ENCODE results near the gene PTH2. TPM values are rescaled to one million over a fixed set of nuclear protein-coding genes. Genes with fewer than 3 reads are reported as not detected.

The PTH2 gene
- total and polyA plus RNA-seq, 9 donors = 0.28 TPM; not detected in 8

DNA sequence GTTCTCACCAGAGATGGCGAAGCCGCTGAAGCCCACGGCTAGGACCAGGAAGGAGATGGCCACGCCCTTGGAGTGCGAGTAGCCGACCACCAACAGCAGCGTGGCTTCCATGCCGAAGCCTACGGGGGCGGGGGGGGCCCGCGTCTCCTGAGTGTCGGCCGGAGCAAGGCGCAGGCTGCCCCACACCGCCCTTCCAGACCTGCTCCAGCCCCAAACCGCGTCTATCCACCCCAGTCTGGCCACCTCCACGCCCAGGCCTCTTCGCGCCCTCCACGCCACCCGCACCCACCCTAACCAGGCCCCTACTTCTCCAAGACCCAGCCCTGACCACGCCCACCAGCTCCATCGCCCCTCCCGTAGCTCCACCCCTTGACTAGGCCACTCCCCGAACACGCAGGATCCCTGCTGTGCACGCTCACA is 8.1 kb upstream of the PTH2 start:
- Histone ChIP-seq H3K27ac (ENCODE audit: low read length) (no peak overlapping the region), H3K36me3 (ENCODE audit: control insufficient read depth, insufficient read depth, low read length) (no peaks in the 10 kb centered on the region), H3K4me3 (ENCODE audit: low read length) (no peak overlapping the region), H3K4me1 (ENCODE audit: control insufficient read depth, insufficient read depth, low read length) (peaks cover 8% of the 10 kb centered on the region), H3K9me3 (replicated peaks; ENCODE audit: control insufficient read depth, low read depth, low read length) (no peaks in the 10 kb centered on the region), H3K27me3 (ENCODE audit: control insufficient read depth, insufficient read depth, low read length) (peaks cover 100% of the 10 kb centered on the region)
- no peak for DNase-seq
- 35% methylated on average over 25 of the region's 29 CpGs for WGBS (ENCODE audit: insufficient coverage)

DNA sequence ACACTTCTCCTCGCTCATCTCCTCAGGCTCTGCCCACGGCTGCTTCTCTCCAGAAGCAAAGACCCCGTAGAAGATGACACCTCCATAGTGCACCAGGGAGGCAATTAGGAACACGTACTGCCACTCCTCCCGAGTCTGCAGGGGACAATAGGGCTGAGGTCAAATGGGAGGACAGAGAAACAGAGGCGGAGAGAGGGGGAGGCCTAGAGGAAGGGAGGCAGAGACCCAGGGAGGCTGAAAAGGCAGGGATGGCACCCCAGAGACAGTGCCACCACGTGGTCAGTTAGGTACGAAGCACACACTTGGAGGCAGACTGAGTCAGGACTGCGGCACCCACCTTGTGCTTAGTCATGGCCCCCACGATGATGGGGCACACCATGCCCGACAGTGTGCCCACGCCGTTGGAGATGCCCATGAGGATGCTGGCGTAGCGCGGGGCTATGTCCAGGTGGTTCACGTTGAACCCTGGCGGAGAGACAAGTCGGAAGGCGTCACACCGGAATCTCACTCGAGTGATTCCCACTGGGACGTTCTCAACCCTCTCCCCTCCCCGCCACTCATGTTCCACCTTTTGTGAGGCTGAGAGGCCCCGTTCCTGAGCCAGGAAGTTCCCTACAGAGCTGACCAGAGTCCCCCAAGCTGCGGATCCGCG is 7.6 kb upstream of the PTH2 start:
- Histone ChIP-seq H3K9me3 (replicated peaks; ENCODE audit: control insufficient read depth, low read depth, low read length) (no peaks in the 10 kb centered on the region), H3K27ac (ENCODE audit: low read length) (no peak overlapping the region), H3K36me3 (ENCODE audit: control insufficient read depth, insufficient read depth, low read length) (no peaks in the 10 kb centered on the region), H3K4me1 (ENCODE audit: control insufficient read depth, insufficient read depth, low read length) (peaks cover 10% of the 10 kb centered on the region), H3K4me3 (ENCODE audit: low read length) (no peak overlapping the region), H3K27me3 (ENCODE audit: control insufficient read depth, insufficient read depth, low read length) (peaks cover 100% of the 10 kb centered on the region)
- no peak for DNase-seq
- WGBS (ENCODE audit: insufficient coverage) = 56% methylated on average over 24 of the region's 28 CpGs

GRCh38 chr19:49430172-49430677 is 7.0 kb upstream of the PTH2 start:
- peaks cover 100% of the 10 kb centered on the region for H3K27me3 ChIP-seq (ENCODE audit: control insufficient read depth, insufficient read depth, low read length)
- no peaks in the 10 kb centered on the region for H3K9me3 ChIP-seq (replicated peaks; ENCODE audit: control insufficient read depth, low read depth, low read length)
- H3K4me3 ChIP-seq (ENCODE audit: low read length) = no peak overlapping the region
- peaks cover 10% of the 10 kb centered on the region for H3K4me1 ChIP-seq (ENCODE audit: control insufficient read depth, insufficient read depth, low read length)
- no peaks in the 10 kb centered on the region for H3K36me3 ChIP-seq (ENCODE audit: control insufficient read depth, insufficient read depth, low read length)
- WGBS (ENCODE audit: insufficient coverage) = 74% methylated on average over 3 of the region's 9 CpGs
- no peak overlapping the region for H3K27ac ChIP-seq (ENCODE audit: low read length)
- no peak for DNase-seq

GRCh38 chr19:49428547-49429451 is 5.6 kb upstream of the PTH2 start:
- H3K4me3 ChIP-seq (ENCODE audit: low read length) = no peak overlapping the region
- no peaks in the 10 kb centered on the region for H3K9me3 ChIP-seq (replicated peaks; ENCODE audit: control insufficient read depth, low read depth, low read length)
- 6% methylated on average over 23 of the region's 29 CpGs for WGBS (ENCODE audit: insufficient coverage)
- H3K4me1 ChIP-seq (ENCODE audit: control insufficient read depth, insufficient read depth, low read length) = peaks cover 10% of the 10 kb centered on the region
- no peaks in the 10 kb centered on the region for H3K36me3 ChIP-seq (ENCODE audit: control insufficient read depth, insufficient read depth, low read length)
- H3K27ac ChIP-seq (ENCODE audit: low read length) = no peak overlapping the region
- DNase-seq = no peak
- peaks cover 100% of the 10 kb centered on the region for H3K27me3 ChIP-seq (ENCODE audit: control insufficient read depth, insufficient read depth, low read length)

- peaks cover 100% of the 10 kb centered on the region for H3K27me3 ChIP-seq (ENCODE audit: control insufficient read depth, insufficient read depth, low read length)
- H3K36me3 ChIP-seq (ENCODE audit: control insufficient read depth, insufficient read depth, low read length) = no peaks in the 10 kb centered on the region
- H3K9me3 ChIP-seq (replicated peaks; ENCODE audit: control insufficient read depth, low read depth, low read length) = no peaks in the 10 kb centered on the region
- H3K27ac ChIP-seq (ENCODE audit: low read length) = no peak overlapping the region
- peaks cover 15% of the 10 kb centered on the region for H3K4me1 ChIP-seq (ENCODE audit: control insufficient read depth, insufficient read depth, low read length)
- WGBS (ENCODE audit: insufficient coverage) = under 1% methylated on average over 45 of the region's 45 CpGs
- no peak for DNase-seq
- H3K4me3 ChIP-seq (ENCODE audit: low read length) = no peak overlapping the region
These were observed 4.8 kb upstream of the PTH2 start for GRCh38 chr19:49427855-49428546.

- Histone ChIP-seq H3K4me3 (ENCODE audit: low read length) (no peak overlapping the region), H3K36me3 (ENCODE audit: control insufficient read depth, insufficient read depth, low read length) (no peaks in the 10 kb centered on the region), H3K27me3 (ENCODE audit: control insufficient read depth, insufficient read depth, low read length) (peaks cover 100% of the 10 kb centered on the region), H3K9me3 (replicated peaks; ENCODE audit: control insufficient read depth, low read depth, low read length) (no peaks in the 10 kb centered on the region), H3K4me1 (ENCODE audit: control insufficient read depth, insufficient read depth, low read length) (peaks cover 19% of the 10 kb centered on the region), H3K27ac (ENCODE audit: low read length) (no peak overlapping the region)
- 39% methylated on average over 9 of the region's 12 CpGs for WGBS (ENCODE audit: insufficient coverage)
- DNase-seq = no peak
These were observed 4.1 kb upstream of the PTH2 start for GRCh38 chr19:49427339-49427738.

DNA sequence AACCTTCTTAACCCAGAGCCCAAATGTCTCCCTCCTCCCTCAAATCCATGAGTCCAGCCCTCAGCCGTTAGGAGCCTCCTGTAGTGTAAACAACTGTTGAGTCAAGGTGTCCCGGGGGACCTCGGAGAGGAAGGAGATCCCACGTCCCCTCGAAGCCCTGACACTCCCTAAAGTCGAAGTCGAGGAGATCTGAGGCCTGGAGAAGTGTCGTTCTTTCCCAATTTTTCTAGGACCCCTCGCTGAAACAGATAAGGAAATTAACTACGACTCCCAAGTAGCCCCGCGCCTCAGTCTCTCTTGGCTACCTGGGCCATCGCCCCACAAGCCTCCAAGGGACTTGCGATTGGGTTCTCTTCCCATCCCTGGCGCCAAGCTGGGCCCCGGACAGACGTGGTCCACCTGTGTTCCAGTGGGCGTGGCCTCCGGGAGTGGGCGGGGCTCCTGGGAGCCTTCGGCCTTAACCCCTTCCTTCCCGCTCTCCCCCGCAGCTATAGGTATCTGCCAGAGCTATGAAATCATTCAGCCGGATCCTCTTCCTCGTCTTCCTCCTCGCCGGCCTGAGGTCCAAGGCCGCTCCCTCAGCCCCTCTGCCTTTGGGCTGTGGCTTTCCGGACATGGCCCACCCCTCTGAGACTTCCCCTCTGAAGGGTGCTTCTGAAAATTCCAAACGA is 2.8 kb upstream of the PTH2 start:
- no peak overlapping the region for H3K27ac ChIP-seq (ENCODE audit: low read length)
- no peaks in the 10 kb centered on the region for H3K9me3 ChIP-seq (replicated peaks; ENCODE audit: control insufficient read depth, low read depth, low read length)
- DNase-seq = no peak
- peaks cover 100% of the 10 kb centered on the region for H3K27me3 ChIP-seq (ENCODE audit: control insufficient read depth, insufficient read depth, low read length)
- 2% methylated on average over 20 of the region's 30 CpGs for WGBS (ENCODE audit: insufficient coverage)
- H3K4me1 ChIP-seq (ENCODE audit: control insufficient read depth, insufficient read depth, low read length) = peaks cover 24% of the 10 kb centered on the region
- H3K36me3 ChIP-seq (ENCODE audit: control insufficient read depth, insufficient read depth, low read length) = no peaks in the 10 kb centered on the region
- no peak overlapping the region for H3K4me3 ChIP-seq (ENCODE audit: low read length)

DNA sequence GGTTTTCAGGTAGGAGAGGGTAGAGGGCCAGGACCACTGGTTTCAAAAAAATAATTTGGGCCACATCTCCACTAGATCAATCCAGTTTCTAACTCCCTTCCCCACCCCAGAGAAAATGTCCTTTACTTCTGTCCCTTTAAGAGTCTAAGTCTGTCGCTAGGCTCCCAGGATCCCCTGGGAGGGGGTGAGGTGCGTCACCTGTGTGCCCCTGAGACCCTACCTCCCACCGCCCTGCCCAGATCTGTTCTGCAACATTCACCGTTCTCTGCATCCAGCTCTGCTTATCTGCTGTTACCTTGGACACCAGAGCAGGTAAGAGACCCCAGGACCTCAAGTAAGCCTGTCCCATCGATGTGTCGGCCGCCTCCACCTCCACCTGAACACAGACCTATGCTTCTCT is 1.9 kb upstream of the PTH2 start, which contains the start of gene GFY:
Gene GFY, plus strand, starts transcription at position 211 of the 400 bp plus-strand sequence. CDS start 1,043 bp downstream, outside the sequence.
- no peak for DNase-seq
- Histone ChIP-seq H3K4me3 (ENCODE audit: low read length) (no peak within 1 kb of the TSS), H3K4me1 (ENCODE audit: control insufficient read depth, insufficient read depth, low read length) (peaks cover 25% of the 10 kb centered on the region), H3K27ac (ENCODE audit: low read length) (no peak within 1 kb of the TSS), H3K27me3 (ENCODE audit: control insufficient read depth, insufficient read depth, low read length) (peaks cover 99% of the 10 kb centered on the region), H3K36me3 (ENCODE audit: control insufficient read depth, insufficient read depth, low read length) (no peaks in the 10 kb centered on the region), H3K9me3 (replicated peaks; ENCODE audit: control insufficient read depth, low read depth, low read length) (no peaks in the 10 kb centered on the region)
- WGBS (ENCODE audit: insufficient coverage) = 31% methylated on average over 2 of the region's 7 CpGs

- Histone ChIP-seq H3K9me3 (replicated peaks; ENCODE audit: control insufficient read depth, low read depth, low read length) (no peaks in the 10 kb centered on the region), H3K36me3 (ENCODE audit: control insufficient read depth, insufficient read depth, low read length) (no peaks in the 10 kb centered on the region), H3K4me1 (ENCODE audit: control insufficient read depth, insufficient read depth, low read length) (peaks cover 25% of the 10 kb centered on the region), H3K4me3 (ENCODE audit: low read length) (no peak overlapping the region), H3K27ac (ENCODE audit: low read length) (no peak overlapping the region), H3K27me3 (ENCODE audit: control insufficient read depth, insufficient read depth, low read length) (peaks cover 97% of the 10 kb centered on the region)
- WGBS (ENCODE audit: insufficient coverage) = 10% methylated on average over 3 of the region's 3 CpGs
- DNase-seq = no peak
These were observed 703 bp upstream of the PTH2 start for GRCh38 chr19:49423985-49424303.
